PC-9 (cell line): ENCODE measurements around the gene VPS13D. TPM values are rescaled to one million over a fixed set of nuclear protein-coding genes. Genes with fewer than 3 reads are reported as not detected.

Experiments used
- BruUV-seq: library from RNA; stranded (reverse); fragments of 400-500 nt; replicated peaks from 2 replicates; lab custom pipeline; 2021; lab: Mats Ljungman, UMichigan
- CTCF ChIA-PET: fragments of 300-600 bp; sonication (Branson Sonifier 250); formaldehyde crosslinking; loops from one replicate; lab custom pipeline; 2022; ENCODE audit warnings: antibody characterized with exemption; lab: Charles Lee
- POLR2A ChIA-PET: fragments of 300-600 bp; sonication (Branson Sonifier 250); formaldehyde crosslinking; loops from one replicate; lab custom pipeline; 2022; ENCODE audit warnings: antibody characterized with exemption; ENCODE audit not compliant: unreplicated experiment; lab: Charles Lee
- DNase-seq, 2 experiments: peaks; one replicate each; pipeline versions ENCODE4 v3.0.0 to v3.0.0-alpha.2; 2015 to 2022; ENCODE audit warnings: mixed read lengths in 1 of 2
- H2AFZ ChIP-seq: fragments of 200-600 bp; sonication (generic); 2 replicates; pipeline ENCODE4 v1.8.1; 2017; ENCODE audit warnings: antibody characterized with exemption
- H3F3A ChIP-seq: fragments of 200-600 bp; sonication (generic); 2 replicates; pipeline ENCODE4 v1.8.1; 2017; ENCODE audit warnings: antibody characterized with exemption, mild to moderate bottlenecking, low read depth; ENCODE audit not compliant: insufficient read depth
- H3K27ac ChIP-seq: fragments of 200-600 bp; sonication (generic); 2 replicates; pipeline ENCODE4 v1.6.1; 2016; ENCODE audit warnings: mixed run types
- H3K27me3 ChIP-seq: fragments of 200-600 bp; sonication (generic); 2 replicates; pipeline ENCODE4 v1.6.1; 2016; ENCODE audit warnings: low read depth, mixed run types; ENCODE audit not compliant: insufficient read depth
- H3K36me3 ChIP-seq: fragments of 200-600 bp; sonication (generic); 2 replicates; pipeline ENCODE4 v1.6.1; 2016; ENCODE audit warnings: low read depth, mixed run types
- H3K4me1 ChIP-seq: fragments of 200-600 bp; sonication (generic); replicated peaks from 2 replicates; pipeline ENCODE4 v1.6.1; 2016; ENCODE audit warnings: mixed run types; ENCODE audit not compliant: insufficient read depth
- H3K4me2 ChIP-seq: fragments of 200-600 bp; sonication (generic); 2 replicates; pipeline ENCODE4 v1.6.1; 2017; ENCODE audit warnings: mixed run types
- H3K4me3 ChIP-seq: fragments of 200-600 bp; sonication (generic); 2 replicates; pipeline ENCODE4 v1.6.1; 2016; ENCODE audit warnings: mixed run types
- H3K79me2 ChIP-seq: fragments of 200-600 bp; sonication (generic); 2 replicates; pipeline ENCODE4 v1.6.1; 2017; ENCODE audit warnings: low read depth, mixed run types
- H3K9me2 ChIP-seq: fragments of 200-600 bp; sonication (generic); 2 replicates; pipeline ENCODE4 v1.8.1; 2017; ENCODE audit warnings: mild to moderate bottlenecking; ENCODE audit not compliant: insufficient read depth
- H3K9me3 ChIP-seq: fragments of 200-600 bp; sonication (generic); 2 replicates; pipeline ENCODE4 v1.8.1; 2016; ENCODE audit warnings: low read depth; ENCODE audit not compliant: insufficient read depth
- H4K20me1 ChIP-seq: fragments of 200-600 bp; sonication (generic); 2 replicates; pipeline ENCODE4 v1.8.1; 2017; ENCODE audit not compliant: insufficient read depth
- CTCF ChIP-seq: fragments of 200-600 bp; sonication (generic); conservative IDR thresholded peaks from 2 replicates; pipeline ENCODE4 v1.6.1; 2017; ENCODE audit warnings: mixed run types, antibody characterized with exemption, mild to moderate bottlenecking, moderate library complexity
- EZH2 ChIP-seq: fragments of 200-600 bp; sonication (generic); IDR thresholded peaks from 2 replicates; pipeline ENCODE4 v1.8.0; 2017; ENCODE audit warnings: antibody characterized with exemption, low read depth
- intact Hi-C: fragments of 100-400 bp; cut with micrococcal nuclease; formaldehyde crosslinking; loops from one replicate; pipeline ENCODE4 v1.10.0; 2022; ENCODE audit not compliant: unreplicated experiment
- total RNA-seq: library from RNA; stranded (reverse); gene quantifications from 2 replicates; pipeline ENCODE4 v1.2.3, GENCODE V29; 2021

Gene VPS13D
- total RNA-seq, 1 experiment from 2014 or later = 36.2 TPM

DNA sequence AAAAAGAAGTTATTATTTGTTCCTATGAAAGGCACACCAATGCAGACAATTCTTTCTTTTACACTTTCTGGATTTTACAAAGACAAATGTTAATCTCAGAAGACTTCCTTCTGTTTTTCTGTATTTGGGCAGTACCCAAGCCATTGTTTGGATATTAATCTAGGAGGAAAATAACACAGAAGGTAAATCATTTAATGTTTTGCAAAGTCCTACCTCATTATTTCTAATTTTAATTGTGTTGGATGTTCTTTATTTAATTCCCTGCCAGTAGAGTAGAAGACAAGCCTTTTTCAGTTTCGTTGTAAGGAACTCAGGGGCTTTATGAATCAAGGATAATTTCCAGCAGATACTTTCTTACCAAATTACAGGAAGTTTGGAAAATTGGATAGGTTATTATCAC lies 118.3 kb downstream of the VPS13D start:
- ChIA-PET CTCF (interaction anchor here (0.5 kb wide), 1 partner anchor 120 kb away, joined by 3 read pairs; no protein-coding TSS in a partner anchor), POLR2A (no interaction called here)
- H2AFZ ChIP-seq = no peak overlapping the region
- no peaks in the 10 kb centered on the region for H4K20me1 ChIP-seq
- BruUV-seq = no TSS peak
- H3K27me3 ChIP-seq = no peaks in the 10 kb centered on the region
- TF ChIP-seq CTCF = no peak
- no peak for TF ChIP-seq EZH2
- H3F3A ChIP-seq = no peaks in the 10 kb centered on the region
- DNase-seq = no peak
- H3K79me2 ChIP-seq = no peaks in the 10 kb centered on the region
- 0 out of 2 replicates have a peak, but pooled peaks cover 9% of the 10 kb centered on the region for H3K36me3 ChIP-seq
- no peak overlapping the region for H3K27ac ChIP-seq
- no peaks in the 10 kb centered on the region for H3K9me2 ChIP-seq
- no peak overlapping the region for H3K4me3 ChIP-seq
- no peak overlapping the region for H3K4me2 ChIP-seq
- no peaks in the 10 kb centered on the region for H3K4me1 ChIP-seq
- intact Hi-C loops = no loop called here
- H3K9me3 ChIP-seq = no peaks in the 10 kb centered on the region

- no TSS peak for BruUV-seq
- H2AFZ ChIP-seq = no peak overlapping the region
- DNase-seq = no peak
- intact Hi-C loops = no loop called here
- no peak overlapping the region for H3K4me3 ChIP-seq
- CTCF ChIA-PET = no interaction called here
- H3F3A ChIP-seq = no peaks in the 10 kb centered on the region
- H3K9me3 ChIP-seq = no peaks in the 10 kb centered on the region
- no peaks in the 10 kb centered on the region for H3K27me3 ChIP-seq
- no peak for TF ChIP-seq EZH2
- TF ChIP-seq CTCF = no peak
- no peaks in the 10 kb centered on the region for H3K4me1 ChIP-seq
- H3K36me3 ChIP-seq = no peaks in the 10 kb centered on the region
- H3K27ac ChIP-seq = no peak overlapping the region
- no peaks in the 10 kb centered on the region for H4K20me1 ChIP-seq
- POLR2A ChIA-PET = interaction anchor here (0.6 kb wide), 1 partner anchor 24 kb away, joined by 5 read pairs; no protein-coding TSS in a partner anchor
- H3K79me2 ChIP-seq = no peaks in the 10 kb centered on the region
- no peaks in the 10 kb centered on the region for H3K9me2 ChIP-seq
- no peak overlapping the region for H3K4me2 ChIP-seq
Measured at GRCh38 chr1:12353981-12354380, 124.2 kb downstream of the VPS13D start.

- ChIA-PET POLR2A (no interaction called here), CTCF (no interaction called here)
- H3K36me3 ChIP-seq = no peaks in the 10 kb centered on the region
- TF ChIP-seq EZH2 = no peak
- no peaks in the 10 kb centered on the region for H3K4me1 ChIP-seq
- H4K20me1 ChIP-seq = no peaks in the 10 kb centered on the region
- H3F3A ChIP-seq = no peaks in the 10 kb centered on the region
- intact Hi-C loops = no loop called here
- H3K9me2 ChIP-seq = no peaks in the 10 kb centered on the region
- no peak overlapping the region for H2AFZ ChIP-seq
- no peak overlapping the region for H3K27ac ChIP-seq
- no peak overlapping the region for H3K4me3 ChIP-seq
- H3K4me2 ChIP-seq = no peak overlapping the region
- no peaks in the 10 kb centered on the region for H3K9me3 ChIP-seq
- BruUV-seq = no TSS peak
- no peaks in the 10 kb centered on the region for H3K27me3 ChIP-seq
- no peak for DNase-seq
- H3K79me2 ChIP-seq = no peaks in the 10 kb centered on the region
Measured at GRCh38 chr1:12356004-12356890, 126.4 kb downstream of the VPS13D start.
